WTC11 (cell line): Measurements from ENCODE around the gene PTPRK. TPM values are rescaled to one million over a fixed set of nuclear protein-coding genes. Genes with fewer than 3 reads are reported as not detected.

ENCODE experiments used
- ATAC-seq: fragments of 200-7000 bp; cut with Tn5 transposase; 2 replicates; pipeline ENCODE4 v1.10.0; 2021; ENCODE audit warnings: mild to moderate bottlenecking, moderate library complexity
- CTCF ChIA-PET: fragments of 300-600 bp; sonication (Branson Sonifier 250); formaldehyde crosslinking; loops from one replicate; lab custom pipeline; 2021; ENCODE audit warnings: antibody characterized with exemption; lab: Charles Lee
- POLR2A ChIA-PET: fragments of 350-600 bp; sonication (Branson Sonifier 250); formaldehyde crosslinking; loops from one replicate; lab custom pipeline; 2021; ENCODE audit warnings: antibody characterized with exemption; lab: Charles Lee
- DNase-seq: peaks from one replicate; pipeline ENCODE4 v3.0.0; 2021; ENCODE audit warnings: low spot score
- H3K27ac Mint-ChIP-seq: 2 replicates; pipeline ENCODE4 v1.8.0; 2021; ENCODE audit warnings: mixed read lengths
- H3K27me3 Mint-ChIP-seq: 2 replicates; pipeline ENCODE4 v1.8.0; 2021; ENCODE audit warnings: low read depth, mild to moderate bottlenecking, moderate library complexity, mixed read lengths
- H3K36me3 Mint-ChIP-seq: 2 replicates; pipeline ENCODE4 v1.8.0; 2021; ENCODE audit warnings: mixed read lengths
- H3K4me1 Mint-ChIP-seq: 2 replicates; pipeline ENCODE4 v1.8.0; 2022; ENCODE audit warnings: mixed read lengths
- H3K4me3 Mint-ChIP-seq: 2 replicates; pipeline ENCODE4 v1.8.0; 2021; ENCODE audit warnings: mild to moderate bottlenecking, moderate library complexity, mixed read lengths
- H3K9me3 Mint-ChIP-seq: 2 replicates; pipeline ENCODE4 v1.8.0; 2021; ENCODE audit warnings: mixed read lengths
- AFF4 ChIP-seq: sonication (generic); formaldehyde crosslinking; IDR thresholded peaks from 2 replicates; pipeline ENCODE4 v1.8.1; 2023; ENCODE audit warnings: mild to moderate bottlenecking, missing genetic modification reagents, borderline replicate concordance
- ATF1 ChIP-seq: sonication (generic); formaldehyde crosslinking; IDR thresholded peaks from 2 replicates; pipeline ENCODE4 v1.8.1; 2023; ENCODE audit warnings: mild to moderate bottlenecking, moderate library complexity, missing genetic modification reagents
- EMX1 ChIP-seq: fragments of 250-450 bp; sonication (Bioruptor Pico); IDR thresholded peaks from 2 replicates; pipeline ENCODE4 v1.8.0; 2021; ENCODE audit warnings: mild to moderate bottlenecking
- ERG ChIP-seq: fragments of 250-450 bp; sonication (Bioruptor Pico); IDR thresholded peaks from 2 replicates; pipeline ENCODE4 v1.8.0; 2021; ENCODE audit warnings: mild to moderate bottlenecking
- FOXK1 ChIP-seq: sonication (generic); formaldehyde crosslinking; IDR thresholded peaks from 2 replicates; pipeline ENCODE4 v1.8.0; 2022; ENCODE audit warnings: mild to moderate bottlenecking, moderate library complexity, missing genetic modification reagents
- FOXP1 ChIP-seq: sonication (generic); formaldehyde crosslinking; IDR thresholded peaks from 2 replicates; pipeline ENCODE4 v1.8.0; 2022; ENCODE audit warnings: missing genetic modification reagents, mild to moderate bottlenecking, moderate library complexity, borderline replicate concordance
- GABPB1 ChIP-seq: sonication (generic); formaldehyde crosslinking; IDR thresholded peaks from 2 replicates; pipeline ENCODE4 v1.8.1; 2023; ENCODE audit warnings: mild to moderate bottlenecking, missing genetic modification reagents
- GRHL2 ChIP-seq: fragments of 250-450 bp; sonication (Bioruptor Pico); IDR thresholded peaks from 2 replicates; pipeline ENCODE4 v1.8.0; 2022; ENCODE audit warnings: mild to moderate bottlenecking, moderate library complexity; ENCODE audit not compliant: insufficient replicate concordance, severe bottlenecking
- HMGA2 ChIP-seq: fragments of 250-450 bp; sonication (Bioruptor Pico); IDR thresholded peaks from 2 replicates; pipeline ENCODE4 v1.4.0; 2021; ENCODE audit warnings: mild to moderate bottlenecking, moderate library complexity
- IRF2 ChIP-seq: sonication (generic); formaldehyde crosslinking; IDR thresholded peaks from 2 replicates; pipeline ENCODE4 v1.8.0; 2022; ENCODE audit warnings: low read depth, missing genetic modification reagents, borderline replicate concordance
- JAZF1 ChIP-seq: fragments of 250-450 bp; sonication (Bioruptor Pico); IDR thresholded peaks from 2 replicates; pipeline ENCODE4 v1.9.0; 2021; ENCODE audit warnings: moderate library complexity, mild to moderate bottlenecking, inconsistent platforms
- JUN ChIP-seq: sonication (generic); formaldehyde crosslinking; IDR thresholded peaks from 2 replicates; pipeline ENCODE4 v1.8.0; 2023; ENCODE audit warnings: mild to moderate bottlenecking, missing genetic modification reagents
- TCF7 ChIP-seq: sonication (generic); formaldehyde crosslinking; IDR thresholded peaks from 2 replicates; pipeline ENCODE4 v1.8.0; 2022; ENCODE audit warnings: mild to moderate bottlenecking, low read depth, missing genetic modification reagents, moderate library complexity
- TEAD1 ChIP-seq: sonication (generic); formaldehyde crosslinking; IDR thresholded peaks from 2 replicates; pipeline ENCODE4 v1.8.0; 2022; ENCODE audit warnings: mild to moderate bottlenecking, missing genetic modification reagents
- ZBTB21 ChIP-seq: sonication (generic); formaldehyde crosslinking; IDR thresholded peaks from 2 replicates; pipeline ENCODE4 v1.8.1; 2023; ENCODE audit warnings: mild to moderate bottlenecking, missing genetic modification reagents, borderline replicate concordance
- ZNF138 ChIP-seq: sonication (generic); formaldehyde crosslinking; conservative IDR thresholded peaks from 2 replicates; pipeline ENCODE4 v1.8.1; 2022; ENCODE audit warnings: mild to moderate bottlenecking, moderate library complexity, missing genetic modification reagents
- ZNF232 ChIP-seq: sonication (generic); formaldehyde crosslinking; IDR thresholded peaks from 2 replicates; pipeline ENCODE4 v1.8.0; 2022; ENCODE audit warnings: mild to moderate bottlenecking, missing genetic modification reagents
- ZNF416 ChIP-seq: fragments of 250-450 bp; sonication (Bioruptor Pico); IDR thresholded peaks from 2 replicates; pipeline ENCODE4 v1.9.0; 2021; ENCODE audit warnings: mild to moderate bottlenecking, inconsistent platforms
- total RNA-seq: library from RNA; stranded (reverse); gene quantifications from 3 replicates; pipeline ENCODE4 v1.2.3, GENCODE V29; 2021
- TF ChIP-seq, protein P1 (sequence below): fragments of 250-450 bp; sonication (Bioruptor Pico); conservative IDR thresholded peaks from 2 replicates; pipeline ENCODE4 v1.9.0; 2021; ENCODE audit warnings: mild to moderate bottlenecking
- TF ChIP-seq, protein P2 (sequence below): sonication (generic); formaldehyde crosslinking; IDR thresholded peaks from 2 replicates; pipeline ENCODE4 v1.8.0; 2022; ENCODE audit warnings: mild to moderate bottlenecking, missing genetic modification reagents
- TF ChIP-seq, protein P3 (sequence below): sonication (generic); formaldehyde crosslinking; IDR thresholded peaks from 2 replicates; pipeline ENCODE4 v1.8.1; 2023; ENCODE audit warnings: mild to moderate bottlenecking, missing genetic modification reagents, moderate library complexity
- TF ChIP-seq, protein P4 (sequence below): sonication (generic); formaldehyde crosslinking; IDR thresholded peaks from 2 replicates; pipeline ENCODE4 v1.8.1; 2022; ENCODE audit warnings: mild to moderate bottlenecking, moderate library complexity, missing genetic modification reagents
- TF ChIP-seq, protein P5 (sequence below): sonication (generic); formaldehyde crosslinking; conservative IDR thresholded peaks from 2 replicates; pipeline ENCODE4 v1.8.1; 2022; ENCODE audit warnings: mild to moderate bottlenecking, missing genetic modification reagents

The PTPRK gene
- total RNA-seq, 1 experiment from 2014 or later: 44.8 TPM

GRCh38 chr6:128277379-128277778, 243.0 kb downstream of the PTPRK start:
- DNase-seq: no peak
- POLR2A ChIA-PET: no interaction called here
- H3K36me3 Mint-ChIP-seq: no peaks in the 10 kb centered on the region
- ATAC-seq: no peak
- TF ChIP-seq, protein P1, sequence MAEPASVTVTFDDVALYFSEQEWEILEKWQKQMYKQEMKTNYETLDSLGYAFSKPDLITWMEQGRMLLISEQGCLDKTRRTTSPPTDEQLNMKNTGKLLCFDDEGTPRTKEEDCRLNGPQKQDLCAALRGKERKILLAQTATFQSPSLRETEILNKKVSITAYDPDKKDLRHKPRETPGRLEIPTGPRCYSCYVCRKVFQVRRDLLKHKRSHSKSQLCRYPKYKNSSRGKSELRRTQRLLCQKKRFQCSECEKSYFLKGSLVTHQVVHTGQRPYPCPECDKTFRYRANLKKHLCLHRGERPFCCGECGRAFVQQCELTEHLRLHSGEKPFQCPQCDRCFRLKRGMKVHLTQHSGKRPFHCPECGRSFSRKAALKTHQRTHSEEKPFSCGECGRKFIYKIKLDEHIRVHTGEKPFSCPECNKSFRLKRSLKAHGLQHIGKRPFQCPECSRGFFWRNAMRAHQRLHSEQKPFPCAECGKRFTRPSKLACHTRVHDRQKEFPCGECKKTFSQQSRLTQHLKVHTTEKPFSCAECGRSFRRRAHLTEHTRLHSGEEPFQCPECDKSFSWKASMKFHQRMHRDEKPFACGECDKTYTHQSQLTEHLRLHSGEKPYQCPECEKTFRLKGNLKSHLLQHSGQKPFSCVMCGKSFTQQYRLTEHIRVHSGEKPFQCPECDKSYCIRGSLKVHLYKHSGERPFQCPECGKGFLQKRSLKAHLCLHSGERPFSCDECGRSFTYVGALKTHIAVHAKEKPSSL (CRISPR knock-in tag): no peak
- no peak for TF ChIP-seq ZBTB21 (CRISPR knock-in tag)
- CTCF ChIA-PET: no interaction called here
- H3K9me3 Mint-ChIP-seq: peaks cover 3% of the 10 kb centered on the region; the same call in 1 of the 2 replicates
- H3K27me3 Mint-ChIP-seq: peaks cover 2% of the 10 kb centered on the region; the same call in 1 of the 2 replicates
- H3K27ac Mint-ChIP-seq: no peak overlapping the region
- peaks cover 22% of the 10 kb centered on the region for H3K4me1 Mint-ChIP-seq
- H3K4me3 Mint-ChIP-seq: no peak overlapping the region

GRCh38 chr6:128276311-128276710, 244.1 kb downstream of the PTPRK start:
- Mint-ChIP-seq H3K4me1 (peaks cover 16% of the 10 kb centered on the region), H3K27ac (no peak overlapping the region), H3K27me3 (peaks cover 2% of the 10 kb centered on the region; the same call in 1 of the 2 replicates), H3K36me3 (no peaks in the 10 kb centered on the region), H3K4me3 (no peak overlapping the region), H3K9me3 (peaks cover 3% of the 10 kb centered on the region; the same call in 1 of the 2 replicates)
- DNase-seq: no peak
- TF ChIP-seq, protein P2, sequence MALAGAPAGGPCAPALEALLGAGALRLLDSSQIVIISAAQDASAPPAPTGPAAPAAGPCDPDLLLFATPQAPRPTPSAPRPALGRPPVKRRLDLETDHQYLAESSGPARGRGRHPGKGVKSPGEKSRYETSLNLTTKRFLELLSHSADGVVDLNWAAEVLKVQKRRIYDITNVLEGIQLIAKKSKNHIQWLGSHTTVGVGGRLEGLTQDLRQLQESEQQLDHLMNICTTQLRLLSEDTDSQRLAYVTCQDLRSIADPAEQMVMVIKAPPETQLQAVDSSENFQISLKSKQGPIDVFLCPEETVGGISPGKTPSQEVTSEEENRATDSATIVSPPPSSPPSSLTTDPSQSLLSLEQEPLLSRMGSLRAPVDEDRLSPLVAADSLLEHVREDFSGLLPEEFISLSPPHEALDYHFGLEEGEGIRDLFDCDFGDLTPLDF: no peak
- TF ChIP-seq ERG (CRISPR knock-in tag): no peak
- no peak for TF ChIP-seq HMGA2 (CRISPR knock-in tag)
- no peak for TF ChIP-seq TCF7 (CRISPR knock-in tag)
- no peak for ATAC-seq
- CTCF ChIA-PET: no interaction called here
- POLR2A ChIA-PET: no interaction called here

- POLR2A ChIA-PET: no interaction called here
- Mint-ChIP-seq H3K4me1 (peaks cover 10% of the 10 kb centered on the region), H3K9me3 (peaks cover 3% of the 10 kb centered on the region; the same call in 1 of the 2 replicates), H3K27me3 (peaks cover 2% of the 10 kb centered on the region; the same call in 1 of the 2 replicates), H3K4me3 (no peak overlapping the region), H3K36me3 (no peaks in the 10 kb centered on the region), H3K27ac (no peak overlapping the region)
- ATAC-seq (no peak), DNase-seq (no peak)
- CTCF ChIA-PET: no interaction called here
- TF ChIP-seq EMX1 (no peak), GRHL2 (CRISPR knock-in tag) (no peak), AFF4 (CRISPR knock-in tag) (no peak), FOXP1 (CRISPR knock-in tag) (no peak), ZNF416 (no peak), ZNF138 (no peak), ATF1 (CRISPR knock-in tag) (no peak), TEAD1 (CRISPR knock-in tag) (no peak), ZNF232 (CRISPR knock-in tag) (no peak), JAZF1 (no peak), FOXK1 (CRISPR knock-in tag) (no peak), GABPB1 (no peak), IRF2 (CRISPR knock-in tag) (no peak), JUN (CRISPR knock-in tag) (no peak)
- TF ChIP-seq, protein P3, sequence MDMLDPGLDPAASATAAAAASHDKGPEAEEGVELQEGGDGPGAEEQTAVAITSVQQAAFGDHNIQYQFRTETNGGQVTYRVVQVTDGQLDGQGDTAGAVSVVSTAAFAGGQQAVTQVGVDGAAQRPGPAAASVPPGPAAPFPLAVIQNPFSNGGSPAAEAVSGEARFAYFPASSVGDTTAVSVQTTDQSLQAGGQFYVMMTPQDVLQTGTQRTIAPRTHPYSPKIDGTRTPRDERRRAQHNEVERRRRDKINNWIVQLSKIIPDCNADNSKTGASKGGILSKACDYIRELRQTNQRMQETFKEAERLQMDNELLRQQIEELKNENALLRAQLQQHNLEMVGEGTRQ (CRISPR knock-in tag): no peak
- TF ChIP-seq, protein P4, sequence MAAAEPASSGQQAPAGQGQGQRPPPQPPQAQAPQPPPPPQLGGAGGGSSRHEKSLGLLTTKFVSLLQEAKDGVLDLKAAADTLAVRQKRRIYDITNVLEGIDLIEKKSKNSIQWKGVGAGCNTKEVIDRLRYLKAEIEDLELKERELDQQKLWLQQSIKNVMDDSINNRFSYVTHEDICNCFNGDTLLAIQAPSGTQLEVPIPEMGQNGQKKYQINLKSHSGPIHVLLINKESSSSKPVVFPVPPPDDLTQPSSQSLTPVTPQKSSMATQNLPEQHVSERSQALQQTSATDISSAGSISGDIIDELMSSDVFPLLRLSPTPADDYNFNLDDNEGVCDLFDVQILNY (CRISPR knock-in tag): no peak
- TF ChIP-seq, protein P5, sequence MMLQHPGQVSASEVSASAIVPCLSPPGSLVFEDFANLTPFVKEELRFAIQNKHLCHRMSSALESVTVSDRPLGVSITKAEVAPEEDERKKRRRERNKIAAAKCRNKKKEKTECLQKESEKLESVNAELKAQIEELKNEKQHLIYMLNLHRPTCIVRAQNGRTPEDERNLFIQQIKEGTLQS: no peak
These were observed 244.7 kb downstream of the PTPRK start for GRCh38 chr6:128275681-128276080.
